Sigmoid colon (tissue), 7 donors: ENCODE data around the gene SCPEP1. TPM values are rescaled to one million over a fixed set of nuclear protein-coding genes. Genes with fewer than 3 reads are reported as not detected.

ENCODE experiments used
- DNase-seq: peaks from one replicate; pipeline ENCODE4 v3.0.0-alpha.2; 2019
- H3K27ac ChIP-seq, 4 donors: fragments of 200-600 bp; sonication (generic); one replicate each; pipeline ENCODE4 v1.5.1; 2016 to 2019; ENCODE audit warnings: mild to moderate bottlenecking in 1 of 4
- H3K27me3 ChIP-seq, 3 donors: fragments of 200-600 bp; sonication (generic); one replicate each; pipeline ENCODE4 v1.5.1; 2019; ENCODE audit warnings: mild to moderate bottlenecking in 1 of 3
- H3K36me3 ChIP-seq, 4 donors: fragments of 200-600 bp; sonication (generic); one replicate each; pipeline ENCODE4 v1.5.1; 2016 to 2019
- H3K4me1 ChIP-seq, 4 donors: fragments of 200-600 bp; sonication (generic); one replicate each; pipeline ENCODE4 v1.5.1; 2017 to 2019
- H3K4me3 ChIP-seq, 4 donors: fragments of 200-600 bp; sonication (generic); one replicate each; pipeline ENCODE4 v1.5.1; 2017 to 2019; ENCODE audit warnings: mild to moderate bottlenecking in 2 of 4, moderate library complexity in 1 of 4
- H3K9me3 ChIP-seq, 4 donors: fragments of 200-600 bp in 3 of 4; sonication (generic) in 3 of 4; one replicate each; pipeline versions ENCODE4 v1.5.1 to v1.6.1; 2013 to 2019
- EP300 ChIP-seq, 4 donors: sonication (generic); formaldehyde crosslinking; IDR thresholded peaks; one replicate each; pipeline ENCODE4 v1.6.1; 2017; ENCODE audit warnings: antibody characterized with exemption in 4 of 4
- POLR2A ChIP-seq, 2 donors: fragments of 450-650 bp; IDR thresholded peaks; one replicate each; pipeline ENCODE4 v1.6.1; 2016; ENCODE audit warnings: antibody characterized with exemption in 2 of 2, mild to moderate bottlenecking in 2 of 2, moderate library complexity in 2 of 2
- POLR2AphosphoS5 ChIP-seq, 4 donors: sonication (generic); formaldehyde crosslinking; IDR thresholded peaks; one replicate each; pipeline ENCODE4 v1.6.1; 2017; ENCODE audit warnings: antibody characterized with exemption in 4 of 4
- WGBS, 2 donors: extraction: QIAGEN DNeasy Blood & Tissue Kit; methylation state at CpG; one replicate each; pipeline ENCODE4 v1.1.7; 2013; 5-methylcytosine and 5-hydroxymethylcytosine counted together
- intact Hi-C: fragments of 100-400 bp; cut with DNase I; formaldehyde crosslinking; loops from one replicate; pipeline ENCODE4 v1.15.1; 2023
- polyA plus RNA-seq, 3 donors: library from polyadenylated mRNA; stranded (reverse); fragments of 200-250 nt; gene quantifications; one replicate each; pipeline ENCODE4 v1.2.3, GENCODE V29; 2013
- total RNA-seq, 4 donors: library from RNA; depleted of rRNA; stranded (reverse); fragments of >200 nt; gene quantifications; one replicate each; pipeline ENCODE4 v1.1.0, GENCODE V29; 2016
- TF ChIP-seq, protein P1 (sequence below), 4 experiments: fragments of 450-650 bp in 3 of 4; fragments of 200-600 bp in 1 of 4; IDR thresholded peaks; one replicate each; pipeline ENCODE4 v1.5.1; 2016 to 2019; ENCODE audit warnings: antibody characterized with exemption in 4 of 4, mild to moderate bottlenecking in 3 of 4, moderate library complexity in 2 of 4
- donor health status: healthy with polysubstance abuse.
- donor health status: Bipolar disorder and iron deficiency.
- donor health status: healthy.

SCPEP1 gene
- total and polyA plus RNA-seq, 7 donors = 19.8 to 141 (median 77.8) TPM

DNA sequence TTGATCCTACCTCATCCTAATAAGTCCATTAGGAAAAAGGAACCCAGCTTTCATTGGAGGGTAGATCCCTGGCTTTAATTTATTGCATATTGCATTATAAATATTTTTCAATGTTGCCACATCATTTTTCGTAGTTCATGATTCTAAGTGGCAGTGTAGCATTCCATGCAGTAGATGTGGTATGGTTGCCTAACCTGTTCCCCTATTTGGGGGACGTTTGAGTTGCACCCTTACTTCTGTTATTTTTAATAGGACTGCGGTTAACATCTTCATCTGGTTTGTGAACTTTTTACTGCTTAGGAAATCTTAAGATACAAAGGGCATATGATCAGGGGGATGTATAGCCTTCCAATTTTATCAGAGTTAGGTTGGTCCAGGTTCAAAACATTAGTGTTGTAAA is 5.4 kb downstream of the SCPEP1 start:
- no peak for DNase-seq
- H3K27ac ChIP-seq = no peak overlapping the region
- H3K9me3 ChIP-seq = no peaks in the 10 kb centered on the region
- TF ChIP-seq POLR2A (IDR thresholded peaks at IDR 0.05) (no peak), POLR2AphosphoS5 (IDR thresholded peaks at IDR 0.05) (no peak), EP300 (IDR thresholded peaks at IDR 0.05) (no peak)
- TF ChIP-seq, protein P1, sequence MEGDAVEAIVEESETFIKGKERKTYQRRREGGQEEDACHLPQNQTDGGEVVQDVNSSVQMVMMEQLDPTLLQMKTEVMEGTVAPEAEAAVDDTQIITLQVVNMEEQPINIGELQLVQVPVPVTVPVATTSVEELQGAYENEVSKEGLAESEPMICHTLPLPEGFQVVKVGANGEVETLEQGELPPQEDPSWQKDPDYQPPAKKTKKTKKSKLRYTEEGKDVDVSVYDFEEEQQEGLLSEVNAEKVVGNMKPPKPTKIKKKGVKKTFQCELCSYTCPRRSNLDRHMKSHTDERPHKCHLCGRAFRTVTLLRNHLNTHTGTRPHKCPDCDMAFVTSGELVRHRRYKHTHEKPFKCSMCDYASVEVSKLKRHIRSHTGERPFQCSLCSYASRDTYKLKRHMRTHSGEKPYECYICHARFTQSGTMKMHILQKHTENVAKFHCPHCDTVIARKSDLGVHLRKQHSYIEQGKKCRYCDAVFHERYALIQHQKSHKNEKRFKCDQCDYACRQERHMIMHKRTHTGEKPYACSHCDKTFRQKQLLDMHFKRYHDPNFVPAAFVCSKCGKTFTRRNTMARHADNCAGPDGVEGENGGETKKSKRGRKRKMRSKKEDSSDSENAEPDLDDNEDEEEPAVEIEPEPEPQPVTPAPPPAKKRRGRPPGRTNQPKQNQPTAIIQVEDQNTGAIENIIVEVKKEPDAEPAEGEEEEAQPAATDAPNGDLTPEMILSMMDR (IDR thresholded peaks at IDR 0.05) = no peak
- H3K27me3 ChIP-seq = no peaks in the 10 kb centered on the region
- H3K36me3 ChIP-seq = peaks cover 5 to 75% (median 19%) of the 10 kb centered on the region in 4 donors
- 79 to 85% methylated on average over 3 of the region's 3 CpGs for WGBS, 2 donors
- intact Hi-C loops = no loop called here
- no peak overlapping the region for H3K4me3 ChIP-seq
- H3K4me1 ChIP-seq = peaks cover 0 to 15% (median 10%) of the 10 kb centered on the region in 4 donors

DNA sequence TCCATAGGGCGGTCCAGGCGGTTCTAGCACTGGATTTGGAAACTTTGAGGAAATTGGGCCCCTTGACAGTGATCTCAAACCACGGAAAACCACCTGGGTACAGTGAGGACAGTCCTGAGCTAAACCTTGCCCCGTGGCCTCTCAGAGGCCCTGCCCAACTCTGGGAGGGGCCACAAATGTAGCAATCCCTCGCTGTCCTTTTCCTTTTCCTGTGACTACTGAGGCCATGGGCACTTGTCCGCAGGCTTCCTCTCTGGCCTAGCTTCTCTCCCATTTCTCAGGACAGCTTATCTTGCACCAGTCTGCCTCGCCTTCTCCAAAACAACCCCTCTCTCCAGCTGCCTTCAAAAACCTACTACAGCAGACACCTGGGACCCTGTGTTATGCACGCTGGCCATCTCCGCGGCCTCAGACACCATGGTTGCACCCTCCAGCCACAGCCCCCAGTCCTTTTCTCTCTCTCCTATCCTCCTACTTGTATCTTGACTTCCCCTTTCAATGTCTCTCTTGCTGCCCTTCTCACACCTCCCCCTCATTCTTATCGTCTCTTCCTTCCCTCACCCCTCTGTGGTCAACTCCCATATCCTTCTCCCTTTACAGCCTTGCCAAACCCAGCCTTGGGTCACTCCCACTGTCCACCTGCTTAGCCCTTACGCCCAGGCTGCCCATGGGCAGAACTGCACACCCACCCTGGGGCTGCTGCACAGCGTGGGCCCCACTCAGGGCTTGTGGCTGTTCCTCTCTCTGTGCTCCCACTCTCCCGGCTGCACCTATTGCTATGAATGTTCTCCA is 7.6 kb downstream of the SCPEP1 start:
- peaks cover 8 to 97% (median 28%) of the 10 kb centered on the region in 4 donors for H3K36me3 ChIP-seq
- H3K9me3 ChIP-seq = no peaks in the 10 kb centered on the region
- WGBS, 2 donors = 87% methylated on average over 14 of the region's 14 CpGs
- H3K27me3 ChIP-seq = no peaks in the 10 kb centered on the region
- no peak overlapping the region for H3K4me3 ChIP-seq
- intact Hi-C loops = no loop called here
- TF ChIP-seq POLR2AphosphoS5 (IDR thresholded peaks at IDR 0.05) (no peak), POLR2A (IDR thresholded peaks at IDR 0.05) (no peak), EP300 (IDR thresholded peaks at IDR 0.05) (no peak)
- TF ChIP-seq, protein P1 (IDR thresholded peaks at IDR 0.05) = no peak
- no peak overlapping the region for H3K27ac ChIP-seq
- H3K4me1 ChIP-seq = no peaks in the 10 kb centered on the region
- no peak for DNase-seq

GRCh38 chr17:56987283-56987834 is 9.4 kb downstream of the SCPEP1 start:
- Histone ChIP-seq H3K4me3 (no peak overlapping the region), H3K4me1 (no peaks in the 10 kb centered on the region), H3K27ac (no peak overlapping the region), H3K27me3 (no peaks in the 10 kb centered on the region), H3K9me3 (no peaks in the 10 kb centered on the region), H3K36me3 (peaks cover 12 to 99% (median 38%) of the 10 kb centered on the region in 4 donors)
- 91 to 93% methylated on average over 11 of the region's 11 CpGs for WGBS, 2 donors
- DNase-seq = no peak
- TF ChIP-seq, protein P1 (IDR thresholded peaks at IDR 0.05) = no peak
- no peak for TF ChIP-seq POLR2A (IDR thresholded peaks at IDR 0.05)
- no peak for TF ChIP-seq EP300 (IDR thresholded peaks at IDR 0.05)
- no peak for TF ChIP-seq POLR2AphosphoS5 (IDR thresholded peaks at IDR 0.05)
- intact Hi-C loops = no loop called here

GRCh38 chr17:56988901-56989572 is 11.1 kb downstream of the SCPEP1 start:
- no peak for DNase-seq
- no peaks in the 10 kb centered on the region for H3K4me1 ChIP-seq
- intact Hi-C loops = no loop called here
- no peaks in the 10 kb centered on the region for H3K27me3 ChIP-seq
- no peaks in the 10 kb centered on the region for H3K9me3 ChIP-seq
- no peak overlapping the region for H3K4me3 ChIP-seq
- TF ChIP-seq EP300 (IDR thresholded peaks at IDR 0.05) = no peak
- no peak for TF ChIP-seq POLR2AphosphoS5 (IDR thresholded peaks at IDR 0.05)
- TF ChIP-seq, protein P1 (IDR thresholded peaks at IDR 0.05) = no peak
- H3K36me3 ChIP-seq = peaks cover 12 to 99% (median 39%) of the 10 kb centered on the region in 4 donors
- no peak overlapping the region for H3K27ac ChIP-seq
- 92 to 96% methylated on average over 4 of the region's 4 CpGs for WGBS, 2 donors
